ENCODE data around the gene HMGXB3.

DNA sequence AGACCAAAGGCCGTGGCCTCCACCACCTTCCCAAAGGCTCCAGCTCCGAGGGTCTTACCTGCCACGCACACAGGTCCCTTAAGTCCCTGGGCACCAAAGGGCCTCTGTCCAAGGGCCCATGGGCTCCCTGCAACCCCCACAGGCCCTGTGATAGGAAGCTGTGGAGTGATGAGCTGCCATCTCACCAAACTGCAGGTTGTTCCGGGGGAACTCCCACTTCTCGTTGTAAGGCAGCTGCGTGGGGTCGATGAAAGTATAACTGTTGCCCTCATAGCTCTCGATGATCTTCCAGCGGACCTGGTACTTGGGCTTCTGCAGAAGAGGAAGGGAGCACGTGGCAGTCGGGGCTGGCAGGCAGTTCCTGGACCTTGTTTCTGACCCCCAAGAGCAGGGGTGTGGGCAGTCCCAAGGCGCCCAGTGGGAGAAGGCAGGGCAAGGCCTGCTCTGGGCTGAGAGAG, 61.0 kb downstream of the HMGXB3 start:
- no peak for TF ChIP-seq NPAS2 (CRISPR knock-in tag; IDR thresholded peaks at IDR 0.05; ENCODE audit: borderline replicate concordance)
- no peak for TF ChIP-seq ZNF737 (CRISPR knock-in tag; IDR thresholded peaks at IDR 0.05; ENCODE audit: borderline replicate concordance)
- TF ChIP-seq ONECUT2 (CRISPR knock-in tag; IDR thresholded peaks at IDR 0.05), result no peak
- no peak for TF ChIP-seq ZNF224 (CRISPR knock-in tag; IDR thresholded peaks at IDR 0.05)
- TF ChIP-seq RBAK (CRISPR knock-in tag; IDR thresholded peaks at IDR 0.05), result no peak
- TF ChIP-seq EZH2 (conservative IDR thresholded peaks at IDR 0.05; ENCODE audit: low read depth, low read length), result no peak
- no peak for TF ChIP-seq SNRNP70 (IDR thresholded peaks at IDR 0.05; ENCODE audit: low read depth, low read length)
